Measurements from ENCODE around the gene TPSG1.
"Not testable (repeated sequence)": the region's sequence is repeated elsewhere in the genome, so short reads cannot be mapped to it uniquely, and the experiment has no call there.

TPSG1 gene

GRCh38 chr16:1193143-1193824 is 31.8 kb downstream of the TPSG1 start:
- peak; percentile 33 for DNase-seq

GRCh38 chr16:1192384-1193073 is 32.5 kb downstream of the TPSG1 start:
- DNase-seq = no peak

- not testable (repeated sequence) for DNase-seq
Measured at GRCh38 chr16:1190789-1191188, 34.3 kb downstream of the TPSG1 start.

- no peak for DNase-seq
Measured at GRCh38 chr16:1189455-1189854, 35.6 kb downstream of the TPSG1 start.

GRCh38 chr16:1188432-1189189 is 36.5 kb downstream of the TPSG1 start:
- DNase-seq = no peak

GRCh38 chr16:1185460-1186207 is 39.4 kb downstream of the TPSG1 start:
- not testable (repeated sequence) for DNase-seq

- no peak for DNase-seq
Measured at GRCh38 chr16:1184980-1185379, 40.1 kb downstream of the TPSG1 start.

GRCh38 chr16:1184156-1184868 is 40.8 kb downstream of the TPSG1 start:
- no peak for DNase-seq

GRCh38 chr16:1182950-1183907 is 41.8 kb downstream of the TPSG1 start:
- DNase-seq = no peak

GRCh38 chr16:1182316-1182671 is 42.8 kb downstream of the TPSG1 start:
- DNase-seq = peak; percentile 21

GRCh38 chr16:1181404-1182315 is 43.4 kb downstream of the TPSG1 start:
- peak; percentile 19 for DNase-seq

- DNase-seq = no peak
Measured at GRCh38 chr16:1180549-1181403, 44.3 kb downstream of the TPSG1 start.

GRCh38 chr16:1178295-1178910 is 46.7 kb downstream of the TPSG1 start:
- DNase-seq = no peak

GRCh38 chr16:1177750-1178149 is 47.3 kb downstream of the TPSG1 start:
- no peak for DNase-seq

- DNase-seq = no peak
Measured at GRCh38 chr16:1177053-1177452, 48.0 kb downstream of the TPSG1 start.

- DNase-seq = no peak
Measured at GRCh38 chr16:1176280-1176897, 48.7 kb downstream of the TPSG1 start.

- no peak for DNase-seq
Measured at GRCh38 chr16:1175566-1176279, 49.3 kb downstream of the TPSG1 start.
